GM12878 (cell line): Measurements from ENCODE around the gene TPT1. TPM values are rescaled to one million over a fixed set of nuclear protein-coding genes. Genes with fewer than 3 reads are reported as not detected.

Experiments used
- ATAC-seq: fragments of 200-7000 bp; cut with Tn5 transposase; 3 replicates; pipeline ENCODE4 v1.9.1; 2020; ENCODE audit warnings: mild to moderate bottlenecking, moderate library complexity
- BruUV-seq: library from RNA; stranded (reverse); fragments of 400-500 nt; replicated peaks from 2 replicates; lab custom pipeline; 2021; lab: Mats Ljungman, UMichigan
- CTCF ChIA-PET: fragments of 300-600 bp; sonication (Branson Sonifier 250); formaldehyde crosslinking; extraction: SDS; loops from one replicate; lab custom pipeline; 2021; ENCODE audit warnings: inconsistent platforms; lab: Yijun Ruan, JAX
- POLR2A ChIA-PET: fragments of 350-600 bp; formaldehyde crosslinking; extraction: SDS; loops from one replicate; lab custom pipeline; 2021; ENCODE audit warnings: inconsistent platforms; lab: Charles Lee
- RAD21 ChIA-PET: fragments of 300-600 bp; sonication (Branson Sonifier 250); formaldehyde crosslinking; loops from one replicate; lab custom pipeline; 2023; ENCODE audit warnings: antibody characterized with exemption; ENCODE audit not compliant: unreplicated experiment; lab: Charles Lee
- SMC1A ChIA-PET: fragments of 300-600 bp; sonication (Branson Sonifier 250); formaldehyde crosslinking; loops from one replicate; lab custom pipeline; 2023; ENCODE audit not compliant: unreplicated experiment, uncharacterized antibody; lab: Charles Lee
- DNase-seq: peaks from one replicate; pipeline ENCODE4 v3.0.0-alpha.2; 2011; ENCODE audit warnings: low read depth, low spot score
- FAIRE-seq: peaks from 3 replicates; lab custom pipeline; 2011; peaks lifted over from hg19 to GRCh38; lab: Jason Lieb, UNC
- H2AFZ ChIP-seq: 2 replicates; pipeline ENCODE4 v1.6.0; 2011; ENCODE audit warnings: low read depth, low read length, control low read depth; ENCODE audit not compliant: control insufficient read depth
- H3K27ac ChIP-seq: 2 replicates; pipeline ENCODE4 v1.5.1; 2011; ENCODE audit warnings: control low read depth; ENCODE audit not compliant: control insufficient read depth, insufficient read depth
- H3K27me3 ChIP-seq, 2 experiments: replicated peaks in 1 of 2; 2 replicates each; pipeline versions ENCODE4 v1.6.0 to v1.6.1; 2011; ENCODE audit warnings: low read length in 1 of 2; ENCODE audit not compliant: control insufficient read depth in 2 of 2, insufficient read depth in 2 of 2
- H3K36me3 ChIP-seq, 2 experiments: 2 replicates each; pipeline ENCODE4 v1.5.1; 2011; ENCODE audit warnings: low read length in 1 of 2; ENCODE audit not compliant: control insufficient read depth in 2 of 2, insufficient read depth in 2 of 2
- H3K4me1 ChIP-seq: 2 replicates; pipeline ENCODE4 v1.6.1; 2011; ENCODE audit warnings: mild to moderate bottlenecking, low read length, moderate library complexity, mixed read lengths; ENCODE audit not compliant: control insufficient read depth, insufficient read depth
- H3K4me2 ChIP-seq: 2 replicates; pipeline ENCODE4 v1.6.0; 2011; ENCODE audit warnings: control low read depth; ENCODE audit not compliant: control insufficient read depth, insufficient read depth
- H3K4me3 ChIP-seq: fragments of 200-600 bp; sonication (generic); 2 replicates; pipeline ENCODE4 v1.5.1; 2016
- H3K79me2 ChIP-seq: 2 replicates; pipeline ENCODE4 v1.6.0; 2011; ENCODE audit warnings: low read length; ENCODE audit not compliant: control insufficient read depth, insufficient read depth
- H3K9ac ChIP-seq: 2 replicates; pipeline ENCODE4 v1.8.0; 2011; ENCODE audit warnings: low read length, control low read depth, mixed read lengths; ENCODE audit not compliant: control insufficient read depth, insufficient read depth
- H3K9me3 ChIP-seq: replicated peaks from 3 replicates; pipeline ENCODE4 v1.5.1; 2011; ENCODE audit warnings: mild to moderate bottlenecking, low read length; ENCODE audit not compliant: control insufficient read depth, insufficient read depth
- H4K20me1 ChIP-seq: 2 replicates; pipeline ENCODE4 v1.6.0; 2011; ENCODE audit not compliant: control insufficient read depth, insufficient read depth
- ASH2L ChIP-seq: fragments of 300-600, 200-600 bp; sonication (generic); IDR thresholded peaks from 2 replicates; pipeline ENCODE4 v1.6.1; 2017; ENCODE audit warnings: low read depth, mild to moderate bottlenecking, borderline replicate concordance
- BHLHE40 ChIP-seq, 2 experiments: fragments of 450-650 bp in 1 of 2; IDR thresholded peaks; 2 replicates each; pipeline ENCODE4 v1.6.1; 2011 to 2017; ENCODE audit warnings: low read depth in 2 of 2, borderline replicate concordance in 1 of 2, improper control_type of control experiment in 1 of 2, low read length in 1 of 2, mild to moderate bottlenecking in 1 of 2
- EP300 ChIP-seq, 2 experiments: fragments of 150-350 bp in 1 of 2; IDR thresholded peaks; 2 replicates each; pipeline ENCODE4 v1.6.1; 2011 to 2012; ENCODE audit warnings: low read depth in 2 of 2, low read length in 2 of 2, borderline replicate concordance in 1 of 2, improper control_type of control experiment in 1 of 2, inconsistent platforms in 1 of 2; ENCODE audit not compliant: control insufficient read depth in 1 of 2
- ETV6 ChIP-seq, 2 experiments: fragments of 450-650 bp in 1 of 2; IDR thresholded peaks in 1 of 2; conservative IDR thresholded peaks in 1 of 2; 2 replicates each; pipeline ENCODE4 v1.6.1; 2014; ENCODE audit warnings: antibody characterized with exemption in 1 of 2, borderline replicate concordance in 1 of 2, low read depth in 1 of 2, mild to moderate bottlenecking in 1 of 2, moderate library complexity in 1 of 2
- GATAD2B ChIP-seq: fragments of 450-650 bp; conservative IDR thresholded peaks from 2 replicates; pipeline ENCODE4 v1.6.1; 2017; ENCODE audit warnings: low read depth, mild to moderate bottlenecking, moderate library complexity
- NFIC ChIP-seq: IDR thresholded peaks from 2 replicates; pipeline ENCODE4 v1.6.1; 2012; ENCODE audit warnings: low read depth, mild to moderate bottlenecking, inconsistent platforms, low read length, moderate library complexity
- POU2F2 ChIP-seq: IDR thresholded peaks from 3 replicates; pipeline ENCODE4 v1.6.1; 2011; ENCODE audit warnings: low read depth, mild to moderate bottlenecking, low read length, borderline replicate concordance
- RAD21 ChIP-seq: IDR thresholded peaks from 2 replicates; pipeline ENCODE4 v1.6.1; 2011; ENCODE audit warnings: mild to moderate bottlenecking, low read depth, low read length, moderate library complexity; ENCODE audit not compliant: insufficient read depth
- RB1 ChIP-seq: fragments of 450-650 bp; formaldehyde crosslinking; IDR thresholded peaks from 2 replicates; pipeline ENCODE4 v1.6.1; 2017; ENCODE audit warnings: mild to moderate bottlenecking, borderline replicate concordance
- RUNX3 ChIP-seq: IDR thresholded peaks from 2 replicates; pipeline ENCODE4 v1.6.1; 2012; ENCODE audit warnings: low read length, inconsistent platforms
- SREBF1 ChIP-seq: IDR thresholded peaks from 2 replicates; pipeline ENCODE4 v1.6.1; 2012; ENCODE audit warnings: mild to moderate bottlenecking, low read length
- ZNF24 ChIP-seq: fragments of 450-650 bp; IDR thresholded peaks from 2 replicates; pipeline ENCODE4 v1.6.1; 2017; ENCODE audit warnings: antibody characterized with exemption, mild to moderate bottlenecking
- ZNF274 ChIP-seq: IDR thresholded peaks from one replicate; pipeline ENCODE4 v1.8.0; 2011; ENCODE audit not compliant: insufficient read length, insufficient read depth
- WGBS: methylation state at CpG from one replicate; pipeline ENCODE4 v1.1.6; 2016; ENCODE audit warnings: low lambda C conversion rate; ENCODE audit not compliant: insufficient replicate concordance, insufficient coverage; ENCODE audit errors: missing lambda C conversion rate; 5-methylcytosine and 5-hydroxymethylcytosine counted together
- in situ Hi-C: fragments of 300-500 bp; cut with MboI; formaldehyde crosslinking; loops from 9 replicates; pipeline ENCODE4 v1.14.3; 2018; ENCODE audit warnings: mixed read lengths
- intact Hi-C: fragments of 100-400 bp; cut with micrococcal nuclease; formaldehyde crosslinking; loops from one replicate; pipeline ENCODE4 v1.14.2; 2022; ENCODE audit not compliant: unreplicated experiment
- polyA plus RNA-seq, 11 experiments: library from polyadenylated mRNA; depleted of rRNA in 4 of 11; unstranded in 6 of 11; stranded (reverse) in 5 of 11; fragments of >200 nt; fragmentation: Nextera tagmentation in 4 of 11; fragmentation: Illumina TruSeq in 1 of 11; extraction: Ambion mirVana in 4 of 11; extraction: Trizol in 1 of 11; gene quantifications; 1 replicate in 1 of 11; 2 replicates in 10 of 11; pipeline versions ENCODE4 v1.2.1 to v1.2.3, GENCODE V29; 2011 to 2016; ENCODE audit warnings: inconsistent platforms in 2 of 11, missing spikeins in 2 of 11, low read depth in 1 of 11
- total RNA-seq, 4 experiments: library from RNA; depleted of rRNA in 3 of 4; stranded (reverse); fragments of >200 nt in 3 of 4; fragmentation: Illumina TruSeq in 1 of 4; extraction: Trizol in 1 of 4; gene quantifications; 2 replicates each; pipeline versions ENCODE4 v1.2.1 to v1.2.3, GENCODE V29; 2013 to 2021
- TF ChIP-seq, protein P1 (sequence below): fragments of 450-650 bp; IDR thresholded peaks from 2 replicates; pipeline ENCODE4 v1.6.1; 2017; ENCODE audit warnings: mild to moderate bottlenecking, moderate library complexity
- TF ChIP-seq, protein P2 (sequence below): IDR thresholded peaks from 2 replicates; pipeline ENCODE4 v1.6.1; 2011; ENCODE audit warnings: low read depth, low read length, improper control_type of control experiment, borderline replicate concordance

The TPT1 gene
- total and polyA plus RNA-seq, 10 of the 15 experiments (the other 5 are each of a cell fraction or from before 2014, with no cell fraction given) = 1,038 to 5,925 (median 2,336) TPM

DNA sequence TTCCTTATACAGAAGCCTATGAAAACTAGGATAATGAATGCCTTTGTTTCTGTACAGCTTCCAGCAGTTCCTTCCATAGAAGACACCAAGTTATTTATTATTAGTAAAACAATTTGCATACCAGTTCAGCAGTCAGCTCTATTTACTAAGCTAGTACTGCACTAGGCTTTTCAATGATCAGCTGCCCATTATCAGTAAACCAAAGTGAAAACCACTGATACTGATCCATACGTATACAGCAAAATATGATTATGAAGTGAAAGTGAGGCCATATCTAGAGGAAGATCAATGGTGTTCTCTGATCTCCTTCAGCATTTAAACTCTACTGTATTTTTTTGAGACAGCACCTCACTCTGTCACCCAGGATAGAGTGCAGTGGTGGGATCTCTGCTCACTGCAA, 3.2 kb downstream of the TPT1 start:
- H3K27me3 ChIP-seq = no peaks in the 10 kb centered on the region
- ChIA-PET RAD21 (interaction anchor here (1.1 kb wide), 1 partner anchor 282 kb away, joined by 3 read pairs; no protein-coding TSS in a partner anchor), POLR2A (interaction anchor here (0.5 kb wide), 1 partner anchor 218 kb away, joined by 3 read pairs; no protein-coding TSS in a partner anchor), CTCF (interaction anchor here (1.2 to 2.9 kb wide), 4 partner anchors 15 to 34 kb away, joined by 3 to 11 read pairs (median 6); no protein-coding TSS in a partner anchor), SMC1A (interaction anchor here (0.9 to 1.9 kb wide), 4 partner anchors 9 to 29 kb away, joined by 3 to 7 read pairs (median 4); no protein-coding TSS in a partner anchor)
- no peaks in the 10 kb centered on the region; the same call in 2 of the 3 replicates for H3K9me3 ChIP-seq
- FAIRE-seq (no peak), DNase-seq (no peak), ATAC-seq (no peak)
- BruUV-seq = no TSS peak
- peaks cover 16 to 26% of the 10 kb centered on the region in 2 experiments for H3K36me3 ChIP-seq
- peaks cover 64% of the 10 kb centered on the region for H3K79me2 ChIP-seq
- no peak overlapping the region for H2AFZ ChIP-seq
- intact Hi-C loops (no loop called here), in situ Hi-C loops (no loop called here)
- WGBS = 46% methylated on average over 1 of the region's 1 CpG
- TF ChIP-seq RB1 (no peak), RAD21 (no peak), ZNF24 (no peak), BHLHE40 (IDR thresholded peaks at IDR 0.05; ENCODE audit: borderline replicate concordance in 1 of 2, low read depth in 2 of 2, low read length in 1 of 2) (no peak), RUNX3 (no peak), POU2F2 (no peak), ASH2L (no peak), NFIC (no peak), SREBF1 (no peak), ZNF274 (no peak), GATAD2B (no peak), EP300 (IDR thresholded peaks at IDR 0.05; ENCODE audit: borderline replicate concordance in 1 of 2, control insufficient read depth in 1 of 2, low read depth in 2 of 2, low read length in 2 of 2) (no peak), ETV6 (conservative IDR thresholded peaks at IDR 0.05 in 1 of 2, IDR thresholded peaks at IDR 0.05 in 1 of 2; ENCODE audit: borderline replicate concordance in 1 of 2, low read depth in 1 of 2) (no peak)
- TF ChIP-seq, protein P1, sequence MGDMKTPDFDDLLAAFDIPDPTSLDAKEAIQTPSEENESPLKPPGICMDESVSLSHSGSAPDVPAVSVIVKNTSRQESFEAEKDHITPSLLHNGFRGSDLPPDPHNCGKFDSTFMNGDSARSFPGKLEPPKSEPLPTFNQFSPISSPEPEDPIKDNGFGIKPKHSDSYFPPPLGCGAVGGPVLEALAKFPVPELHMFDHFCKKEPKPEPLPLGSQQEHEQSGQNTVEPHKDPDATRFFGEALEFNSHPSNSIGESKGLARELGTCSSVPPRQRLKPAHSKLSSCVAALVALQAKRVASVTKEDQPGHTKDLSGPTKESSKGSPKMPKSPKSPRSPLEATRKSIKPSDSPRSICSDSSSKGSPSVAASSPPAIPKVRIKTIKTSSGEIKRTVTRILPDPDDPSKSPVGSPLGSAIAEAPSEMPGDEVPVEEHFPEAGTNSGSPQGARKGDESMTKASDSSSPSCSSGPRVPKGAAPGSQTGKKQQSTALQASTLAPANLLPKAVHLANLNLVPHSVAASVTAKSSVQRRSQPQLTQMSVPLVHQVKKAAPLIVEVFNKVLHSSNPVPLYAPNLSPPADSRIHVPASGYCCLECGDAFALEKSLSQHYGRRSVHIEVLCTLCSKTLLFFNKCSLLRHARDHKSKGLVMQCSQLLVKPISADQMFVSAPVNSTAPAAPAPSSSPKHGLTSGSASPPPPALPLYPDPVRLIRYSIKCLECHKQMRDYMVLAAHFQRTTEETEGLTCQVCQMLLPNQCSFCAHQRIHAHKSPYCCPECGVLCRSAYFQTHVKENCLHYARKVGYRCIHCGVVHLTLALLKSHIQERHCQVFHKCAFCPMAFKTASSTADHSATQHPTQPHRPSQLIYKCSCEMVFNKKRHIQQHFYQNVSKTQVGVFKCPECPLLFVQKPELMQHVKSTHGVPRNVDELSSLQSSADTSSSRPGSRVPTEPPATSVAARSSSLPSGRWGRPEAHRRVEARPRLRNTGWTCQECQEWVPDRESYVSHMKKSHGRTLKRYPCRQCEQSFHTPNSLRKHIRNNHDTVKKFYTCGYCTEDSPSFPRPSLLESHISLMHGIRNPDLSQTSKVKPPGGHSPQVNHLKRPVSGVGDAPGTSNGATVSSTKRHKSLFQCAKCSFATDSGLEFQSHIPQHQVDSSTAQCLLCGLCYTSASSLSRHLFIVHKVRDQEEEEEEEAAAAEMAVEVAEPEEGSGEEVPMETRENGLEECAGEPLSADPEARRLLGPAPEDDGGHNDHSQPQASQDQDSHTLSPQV = no peak
- TF ChIP-seq, protein P2, sequence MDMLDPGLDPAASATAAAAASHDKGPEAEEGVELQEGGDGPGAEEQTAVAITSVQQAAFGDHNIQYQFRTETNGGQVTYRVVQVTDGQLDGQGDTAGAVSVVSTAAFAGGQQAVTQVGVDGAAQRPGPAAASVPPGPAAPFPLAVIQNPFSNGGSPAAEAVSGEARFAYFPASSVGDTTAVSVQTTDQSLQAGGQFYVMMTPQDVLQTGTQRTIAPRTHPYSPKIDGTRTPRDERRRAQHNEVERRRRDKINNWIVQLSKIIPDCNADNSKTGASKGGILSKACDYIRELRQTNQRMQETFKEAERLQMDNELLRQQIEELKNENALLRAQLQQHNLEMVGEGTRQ = no peak
- no peak overlapping the region for H3K9ac ChIP-seq
- H3K4me2 ChIP-seq = peak overlapping the region; percentile 34; the same call in 1 of the 2 replicates
- H3K27ac ChIP-seq = no peak overlapping the region
- H3K4me3 ChIP-seq = peak overlapping the region; percentile 81
- no peaks in the 10 kb centered on the region for H4K20me1 ChIP-seq
- H3K4me1 ChIP-seq = peaks cover 24% of the 10 kb centered on the region
